GM18505 (cell line): ENCODE measurements around the gene ZNF407.

Source experiments
- ATAC-seq: cut with Tn5 transposase; IDR thresholded peaks from one replicate; pipeline ENCODE4 v1.9.1; 2021; ENCODE audit not compliant: unreplicated experiment
- POLR2A ChIP-seq: IDR thresholded peaks from 4 replicates; pipeline ENCODE4 v1.6.1; 2011; ENCODE audit warnings: borderline replicate concordance; ENCODE audit not compliant: insufficient read depth, insufficient read length; ENCODE audit errors: extremely low read depth

Gene ZNF407

DNA sequence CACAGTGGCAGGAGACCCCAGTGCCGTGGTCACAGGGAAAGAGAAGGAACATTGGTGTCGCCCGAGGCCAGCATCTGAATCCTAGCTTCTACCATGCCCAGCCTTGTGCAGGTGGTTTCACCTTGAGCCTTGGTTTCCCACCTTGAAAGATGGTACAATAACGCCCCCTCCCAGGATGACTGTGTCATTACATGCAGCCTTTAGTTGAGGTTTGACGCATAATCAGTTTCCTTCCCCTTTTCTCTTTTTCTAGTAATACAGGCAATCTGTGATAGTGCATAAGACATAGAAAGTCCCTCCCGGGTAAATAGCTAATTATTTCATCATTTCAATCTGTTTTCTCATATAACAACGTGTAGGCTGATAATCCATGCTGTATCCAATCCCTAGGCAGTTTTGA is 29.8 kb upstream of the ZNF407 start:
- no peak for TF ChIP-seq POLR2A

DNA sequence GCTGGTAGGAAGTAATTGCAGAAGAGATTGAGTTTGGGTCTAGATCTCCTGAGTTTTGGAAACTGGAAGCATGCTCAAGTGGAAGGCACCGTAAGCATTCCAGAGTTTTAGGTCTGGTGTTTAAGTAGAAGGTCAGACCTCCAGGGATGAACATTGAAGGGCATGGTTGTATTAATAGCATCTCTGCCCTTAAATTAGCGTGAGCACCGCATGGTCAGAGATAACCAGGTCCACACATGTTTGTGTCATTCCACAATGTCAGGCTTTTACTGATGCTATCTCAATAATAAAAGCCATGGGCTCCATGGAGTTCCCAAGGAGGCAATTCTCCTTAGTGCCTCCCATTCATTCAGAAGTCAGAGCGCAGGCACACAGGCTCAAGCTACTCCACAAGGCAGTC is 28.3 kb upstream of the ZNF407 start:
- no peak for TF ChIP-seq POLR2A
- ATAC-seq = no peak

More for the DNA sequence above, 29.8 kb upstream of the ZNF407 start:
- ATAC-seq = no peak

DNA sequence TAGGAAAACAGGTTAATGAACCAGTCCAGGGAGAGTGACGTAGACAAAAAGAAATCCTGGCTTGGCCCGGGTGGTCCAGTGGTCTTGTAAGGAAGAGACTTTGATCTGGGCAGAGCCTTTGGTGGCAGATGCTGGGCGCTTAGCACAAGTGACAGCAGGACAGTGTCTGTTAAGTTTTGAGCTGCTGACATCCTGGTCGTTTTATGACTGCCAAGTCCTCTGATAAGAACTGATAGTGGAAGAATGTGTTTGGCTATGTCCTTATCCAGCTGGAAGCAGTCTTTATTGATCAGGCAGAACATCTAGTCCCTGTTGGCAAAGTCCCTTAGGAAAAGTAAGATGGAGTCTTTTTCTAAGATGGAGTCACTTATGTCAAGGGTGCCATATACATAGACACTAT is 27.4 kb upstream of the ZNF407 start:
- no peak for ATAC-seq

DNA sequence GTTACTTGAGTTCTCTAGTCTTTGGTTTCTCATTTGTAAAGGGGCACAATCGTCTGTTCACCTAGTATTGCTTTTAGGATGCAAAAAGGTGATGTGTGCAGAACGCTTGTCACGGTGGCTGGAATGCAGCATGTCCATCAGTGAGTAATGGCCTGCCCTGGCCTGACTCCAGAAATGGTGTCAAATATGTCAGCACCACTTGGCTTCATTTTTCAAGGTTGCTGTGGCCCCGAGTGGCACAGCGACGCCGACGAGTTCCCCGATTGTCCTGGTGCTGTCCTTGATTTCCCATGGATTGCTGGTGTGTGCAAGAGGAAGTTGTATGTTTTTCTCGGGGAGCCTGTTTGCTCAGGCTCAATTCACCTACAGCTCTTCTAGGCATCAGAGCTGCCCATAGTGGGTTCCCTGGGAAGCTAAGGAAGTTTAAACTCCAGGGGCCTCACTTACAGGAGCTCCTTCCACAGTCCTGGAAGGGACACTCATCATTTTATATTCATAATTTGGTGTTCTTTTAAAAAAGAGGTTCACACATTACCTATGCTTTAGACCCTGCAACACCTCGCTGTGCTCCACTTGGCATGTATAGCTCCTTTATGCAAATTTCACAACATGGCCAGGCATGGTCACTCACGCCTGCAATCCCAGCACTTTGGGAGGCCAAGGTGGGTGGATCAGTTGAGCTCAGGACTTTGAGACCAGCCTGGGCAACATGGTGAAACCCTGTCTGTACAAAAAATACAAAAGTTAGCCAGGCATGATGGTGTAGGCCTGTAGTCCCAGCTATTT is 25.6 kb upstream of the ZNF407 start:
- ATAC-seq = no peak

More for the DNA sequence above, 27.4 kb upstream of the ZNF407 start:
- no peak for TF ChIP-seq POLR2A

DNA sequence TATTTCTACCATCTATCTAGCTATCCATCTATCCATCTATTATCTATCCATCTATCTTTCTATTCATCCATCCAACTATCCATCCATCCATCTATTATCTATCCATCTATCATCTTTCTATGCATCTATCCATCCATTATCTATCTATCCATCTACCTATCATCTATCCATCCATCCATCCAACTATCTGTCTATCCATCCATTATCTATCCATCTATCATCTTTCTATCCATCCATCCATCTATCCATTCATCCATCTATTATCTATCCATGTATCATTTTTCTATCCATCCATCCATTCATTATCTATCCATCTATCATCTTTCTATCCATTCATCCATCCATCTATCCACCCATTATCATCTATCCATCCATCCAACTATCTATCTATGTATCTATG is 24.6 kb upstream of the ZNF407 start:
- no peak for ATAC-seq
- TF ChIP-seq POLR2A = no peak

More for the DNA sequence above, 25.6 kb upstream of the ZNF407 start:
- no peak for TF ChIP-seq POLR2A

DNA sequence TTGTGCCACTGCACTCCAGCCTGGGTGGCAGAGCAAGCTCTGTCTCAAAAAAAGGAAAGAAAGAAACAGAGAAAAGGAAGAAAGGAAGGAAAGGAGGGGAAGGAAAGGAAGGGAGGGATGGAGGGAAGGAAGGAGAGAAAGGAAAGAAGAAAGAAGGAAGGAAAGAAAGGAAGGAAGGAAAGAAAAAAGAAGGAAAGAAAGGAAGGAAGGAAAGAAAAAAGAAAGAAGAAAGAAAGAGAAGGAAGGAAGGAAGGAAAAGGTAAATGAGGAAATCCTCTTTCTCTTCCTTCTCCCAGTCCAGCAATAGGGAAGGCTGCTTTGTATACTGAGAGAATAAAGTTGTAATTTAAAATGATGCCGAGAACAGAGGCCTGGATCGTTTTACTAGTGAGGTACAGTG is 22.8 kb upstream of the ZNF407 start:
- no peak for TF ChIP-seq POLR2A
- no peak for ATAC-seq

DNA sequence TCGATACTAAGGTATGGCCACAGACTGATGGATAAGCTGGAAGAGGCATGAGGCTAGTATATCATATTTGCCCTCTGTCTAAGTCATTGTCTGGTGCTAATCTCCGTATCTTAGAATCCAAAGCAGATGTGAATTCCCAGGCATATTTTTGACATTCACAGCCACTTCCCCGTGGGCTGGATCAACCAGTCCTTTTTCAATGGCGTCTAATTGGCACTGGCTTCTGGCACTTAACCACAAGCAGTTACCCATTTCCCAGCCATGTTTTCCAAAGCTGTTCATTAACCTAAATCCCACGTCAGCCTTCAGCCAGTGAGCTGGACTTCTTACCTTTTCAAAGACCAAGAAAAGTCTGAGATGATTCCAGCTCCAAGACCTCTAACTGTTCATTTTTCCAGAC is 20.7 kb upstream of the ZNF407 start:
- ATAC-seq = no peak
- TF ChIP-seq POLR2A = no peak

DNA sequence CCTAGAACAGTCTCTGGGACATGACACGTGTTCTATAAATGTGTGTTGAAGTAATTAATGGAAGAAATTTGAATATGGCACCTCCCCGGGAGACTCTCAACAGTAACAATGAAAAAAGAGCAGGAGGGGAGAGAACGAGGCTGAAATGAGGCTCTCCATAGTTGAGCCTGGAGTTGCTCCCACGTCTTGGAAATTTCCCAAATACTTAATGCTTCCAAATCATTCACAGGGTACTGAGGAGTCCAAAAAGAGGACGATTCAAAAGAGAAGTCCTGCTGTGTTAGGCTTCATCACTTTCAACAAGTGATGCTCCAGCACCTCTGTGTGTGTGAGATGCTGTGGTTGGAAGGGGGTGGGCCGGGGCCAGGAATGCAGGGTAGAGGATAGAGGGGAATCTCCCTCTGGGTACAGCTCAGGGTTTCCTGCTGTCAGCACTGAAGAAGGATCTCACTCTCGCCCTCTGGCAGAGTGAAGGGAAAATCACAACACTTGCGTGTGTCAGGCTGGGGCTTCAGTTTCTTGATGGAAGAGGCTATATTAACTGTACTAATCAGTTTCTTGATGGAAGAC is 18.1 kb upstream of the ZNF407 start:
- no peak for TF ChIP-seq POLR2A
- ATAC-seq = no peak

DNA sequence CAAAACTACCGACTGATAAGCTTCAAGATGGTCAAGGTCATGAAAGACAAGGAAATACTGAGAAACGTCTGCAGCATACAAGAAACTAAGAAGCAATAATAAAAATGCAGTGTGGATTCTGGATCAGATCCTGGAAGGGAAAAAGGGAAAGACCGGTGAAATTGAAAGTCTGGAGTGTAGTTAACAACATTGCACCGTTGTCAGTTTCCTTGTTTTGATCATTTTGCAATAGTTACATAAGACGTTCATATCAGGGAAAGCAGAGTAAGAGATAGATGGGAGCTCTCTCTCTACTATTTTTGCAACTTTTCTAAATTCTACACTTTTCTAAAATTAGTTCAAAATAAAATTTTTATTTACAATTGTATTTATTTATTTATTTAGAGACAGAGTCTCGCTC is 15.0 kb upstream of the ZNF407 start:
- ATAC-seq = no peak
- TF ChIP-seq POLR2A = no peak

DNA sequence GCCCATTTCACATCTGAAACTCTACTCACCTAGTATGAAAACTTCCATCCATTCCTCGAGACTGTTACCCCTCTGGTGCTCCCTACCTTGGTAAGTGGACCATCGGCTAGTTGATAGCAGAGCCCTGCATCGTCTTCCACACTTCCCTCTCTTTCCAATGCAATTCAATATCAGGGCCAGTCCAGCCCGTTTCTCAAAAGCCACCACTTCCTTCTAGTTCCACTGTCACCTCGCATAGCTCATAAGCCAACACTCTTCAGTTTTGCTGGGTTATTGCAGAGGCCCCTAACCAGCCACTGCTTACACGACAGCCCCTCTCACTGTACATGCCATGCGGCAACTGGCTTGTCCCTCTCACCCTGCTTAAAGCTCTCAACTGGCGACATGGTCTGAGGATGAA is 10.2 kb upstream of the ZNF407 start:
- ATAC-seq = no peak
- TF ChIP-seq POLR2A = no peak

DNA sequence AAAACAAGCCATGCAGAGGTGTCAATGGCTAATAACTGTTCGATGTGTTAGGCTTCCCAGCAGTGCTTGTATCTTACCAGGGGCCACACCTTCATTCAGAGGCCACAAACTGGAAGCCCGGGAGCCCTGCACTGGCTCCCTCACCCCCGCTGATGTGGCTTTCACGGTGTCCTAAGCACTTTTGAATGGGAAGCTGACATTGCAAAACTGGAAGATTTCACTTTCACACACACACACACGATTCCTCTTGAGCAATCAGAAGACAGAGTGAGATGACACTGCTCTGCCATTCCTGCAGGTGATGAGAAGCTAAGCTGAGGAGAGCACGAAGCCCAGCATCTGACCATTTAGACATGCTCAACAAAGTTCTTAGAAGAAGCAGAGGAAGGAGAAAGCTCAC is 8.6 kb upstream of the ZNF407 start:
- ATAC-seq = no peak

DNA sequence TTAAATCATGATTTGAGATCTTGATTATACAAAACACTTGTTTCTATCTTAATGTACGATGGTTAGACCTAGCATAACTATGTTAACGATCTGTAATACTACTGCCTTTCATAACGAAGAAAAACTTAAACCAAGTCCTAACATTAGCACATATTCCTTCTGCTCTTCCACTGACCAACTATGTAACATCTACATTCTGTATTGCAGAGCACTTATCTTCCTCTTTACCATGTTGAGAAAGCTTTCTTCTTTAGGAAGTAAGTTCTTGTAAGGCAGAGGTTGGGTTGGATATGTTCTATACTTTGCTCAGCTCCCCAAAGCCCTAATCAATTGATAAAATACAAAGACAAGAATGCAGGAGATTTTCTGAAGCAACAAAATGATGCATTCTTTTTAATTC is 7.9 kb upstream of the ZNF407 start:
- TF ChIP-seq POLR2A = no peak
- no peak for ATAC-seq

More for the DNA sequence above, 8.6 kb upstream of the ZNF407 start:
- TF ChIP-seq POLR2A = no peak

DNA sequence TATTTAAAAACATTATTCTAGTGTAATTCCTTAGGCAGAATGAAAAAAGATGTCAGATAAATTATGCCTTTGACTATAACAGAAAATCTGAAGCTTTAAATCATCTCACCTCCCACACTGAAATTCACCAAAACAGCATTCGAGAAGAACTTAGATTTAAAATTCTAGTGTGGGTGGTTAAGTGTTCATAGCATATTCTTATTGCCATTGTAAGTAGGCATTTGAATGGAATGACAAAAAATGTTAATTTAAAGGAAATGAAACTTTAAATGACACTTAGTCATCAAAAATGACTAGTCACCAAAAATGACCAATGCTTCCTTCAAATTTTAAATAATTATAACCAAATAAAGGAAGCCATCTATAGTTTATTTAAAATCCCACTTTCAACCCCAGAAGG is 7.0 kb upstream of the ZNF407 start:
- no peak for TF ChIP-seq POLR2A
- ATAC-seq = no peak

DNA sequence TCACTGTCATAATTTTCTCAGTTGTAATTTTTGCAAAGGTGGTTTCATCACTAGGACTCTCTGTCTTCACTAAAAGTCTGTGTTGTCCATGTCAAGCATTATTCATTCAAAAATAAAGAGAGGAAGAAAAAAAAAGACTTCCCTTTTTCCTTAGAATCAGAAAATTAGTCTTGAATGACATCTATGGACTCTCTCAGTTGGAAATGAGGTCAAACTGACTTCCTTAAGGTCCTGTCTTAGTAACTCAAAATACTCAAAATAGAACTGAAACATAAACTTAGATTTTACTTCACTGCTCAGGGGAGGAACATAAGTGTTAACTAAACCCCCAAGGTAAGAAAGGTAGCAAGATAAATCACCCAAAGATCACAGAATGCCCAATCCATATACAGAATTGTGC is 2.2 kb upstream of the ZNF407 start:
- ATAC-seq = no peak
- no peak for TF ChIP-seq POLR2A
